SH-SY5Y (cell line): Measurements from ENCODE around the gene STK4.

Source experiments
- GATA2 ChIP-seq: IDR thresholded peaks from 2 replicates; pipeline ENCODE4 v1.6.1; 2011; ENCODE audit warnings: mild to moderate bottlenecking, low read depth, low read length
- GATA3 ChIP-seq: IDR thresholded peaks from 2 replicates; pipeline ENCODE4 v1.6.1; 2011; ENCODE audit warnings: low read depth, mild to moderate bottlenecking, low read length, moderate library complexity

The STK4 gene

GRCh38 chr20:44942264-44942973 lies 23.9 kb upstream of the STK4 start:
- TF ChIP-seq GATA3 (no peak), GATA2 (no peak)

- no peak for TF ChIP-seq GATA2
- no peak for TF ChIP-seq GATA3
These were observed 22.5 kb upstream of the STK4 start for GRCh38 chr20:44943828-44944227.

GRCh38 chr20:44945261-44945660 lies 21.1 kb upstream of the STK4 start:
- TF ChIP-seq GATA2: no peak
- TF ChIP-seq GATA3: no peak

- TF ChIP-seq GATA3 (no peak), GATA2 (no peak)
These were observed 19.9 kb upstream of the STK4 start for GRCh38 chr20:44946271-44946852.

DNA sequence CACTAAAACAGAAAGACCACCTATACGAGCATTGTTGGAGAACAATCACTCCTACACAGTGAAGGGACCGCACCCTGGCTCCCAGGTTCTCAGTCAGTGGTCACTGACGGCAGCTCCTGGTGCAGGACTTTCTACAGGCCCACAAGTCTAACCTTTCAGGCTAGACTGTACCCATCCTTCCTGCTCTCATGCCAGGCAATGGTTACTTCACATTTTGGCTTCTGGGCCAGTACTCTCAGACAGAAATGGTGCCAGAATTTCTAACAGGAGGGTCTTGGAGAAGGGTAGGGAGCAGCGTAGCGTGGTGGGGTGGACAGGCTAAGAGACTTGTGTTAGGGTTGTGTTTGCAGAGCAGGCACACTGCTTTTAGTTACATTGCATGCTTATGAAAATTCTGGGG lies 18.2 kb upstream of the STK4 start:
- TF ChIP-seq GATA2 (no peak), GATA3 (no peak)

DNA sequence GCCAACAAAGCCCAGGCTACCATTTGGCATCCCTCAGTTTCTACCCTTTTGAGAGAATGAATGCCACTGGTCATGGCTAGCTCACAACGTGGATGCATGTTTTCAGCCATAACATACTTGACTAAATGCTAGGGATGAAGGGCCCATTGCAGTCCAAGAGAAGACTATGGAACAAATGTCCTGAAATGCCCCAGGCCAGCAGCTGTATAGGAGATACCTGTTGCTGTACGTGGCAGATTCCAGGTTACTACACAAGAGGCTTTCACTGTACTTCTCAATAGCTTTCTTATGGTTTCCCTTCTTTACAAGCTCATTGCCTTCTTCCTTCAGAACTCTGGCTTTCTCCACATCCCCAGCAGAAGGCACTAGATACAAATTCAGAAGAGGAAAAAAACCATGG lies 17.8 kb upstream of the STK4 start:
- TF ChIP-seq GATA3 (no peak), GATA2 (no peak)

DNA sequence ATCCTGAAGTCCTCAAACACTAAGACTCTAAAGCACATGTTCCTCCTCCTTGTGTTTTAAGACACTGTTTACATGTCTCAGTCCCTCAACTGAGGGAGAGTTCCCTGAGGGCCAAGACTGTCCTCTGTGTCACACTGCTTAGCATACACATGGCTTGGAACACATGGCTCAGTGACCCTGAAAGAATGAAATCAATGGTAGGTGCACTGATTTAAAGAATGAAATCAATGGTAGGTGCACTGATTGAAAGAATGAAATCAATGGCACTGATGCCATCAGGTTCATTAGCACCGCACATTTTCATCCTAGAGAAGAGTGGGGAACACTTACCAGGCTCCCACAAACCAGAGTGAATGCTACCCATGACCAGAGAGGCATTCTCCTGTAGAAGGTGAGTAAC lies 15.9 kb upstream of the STK4 start:
- no peak for TF ChIP-seq GATA2
- TF ChIP-seq GATA3: no peak

GRCh38 chr20:44952731-44953130 lies 13.6 kb upstream of the STK4 start:
- TF ChIP-seq GATA2: no peak

- TF ChIP-seq GATA2 (no peak), GATA3 (no peak)
These were observed 12.1 kb upstream of the STK4 start for GRCh38 chr20:44954211-44954610.

DNA sequence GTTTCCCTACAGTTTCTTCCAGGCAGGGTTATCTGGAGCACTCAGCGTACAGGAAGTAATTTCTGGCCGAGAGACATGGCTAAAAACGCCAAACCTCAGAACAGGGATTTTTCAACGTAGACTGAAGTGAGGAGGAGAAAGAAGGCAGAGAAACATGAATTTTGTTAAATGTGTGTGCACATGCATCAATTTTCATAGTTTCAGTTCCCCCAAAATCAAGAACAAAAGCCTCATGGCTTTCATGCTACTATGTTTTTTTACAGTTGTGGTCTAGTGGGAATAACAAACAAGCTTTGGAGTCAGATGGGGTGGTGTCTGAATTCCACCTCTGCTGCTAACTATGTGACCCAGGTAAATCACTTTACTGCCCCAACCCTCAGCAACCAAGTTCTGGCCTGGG lies 11.0 kb upstream of the STK4 start:
- TF ChIP-seq GATA2: no peak
- no peak for TF ChIP-seq GATA3

DNA sequence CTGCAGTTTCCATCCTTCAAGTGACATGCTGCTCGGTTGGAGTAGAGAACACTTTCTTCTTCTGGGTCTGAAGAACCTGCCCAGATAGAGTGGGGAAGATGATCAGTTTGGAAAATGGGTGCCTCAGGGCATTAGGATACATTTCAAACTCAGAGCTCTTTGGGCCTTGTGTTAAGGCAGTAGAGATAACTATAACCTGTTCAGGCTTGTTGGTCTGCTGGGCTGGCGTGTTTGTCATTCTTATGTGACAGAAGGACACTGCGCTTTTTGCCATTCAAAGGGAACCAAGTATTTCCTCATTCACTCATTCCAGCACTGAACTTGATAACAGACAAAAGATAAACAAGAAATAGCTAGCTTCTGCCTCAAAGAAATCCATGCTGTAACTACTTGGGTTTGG lies 9.9 kb upstream of the STK4 start:
- no peak for TF ChIP-seq GATA3
- TF ChIP-seq GATA2: no peak

DNA sequence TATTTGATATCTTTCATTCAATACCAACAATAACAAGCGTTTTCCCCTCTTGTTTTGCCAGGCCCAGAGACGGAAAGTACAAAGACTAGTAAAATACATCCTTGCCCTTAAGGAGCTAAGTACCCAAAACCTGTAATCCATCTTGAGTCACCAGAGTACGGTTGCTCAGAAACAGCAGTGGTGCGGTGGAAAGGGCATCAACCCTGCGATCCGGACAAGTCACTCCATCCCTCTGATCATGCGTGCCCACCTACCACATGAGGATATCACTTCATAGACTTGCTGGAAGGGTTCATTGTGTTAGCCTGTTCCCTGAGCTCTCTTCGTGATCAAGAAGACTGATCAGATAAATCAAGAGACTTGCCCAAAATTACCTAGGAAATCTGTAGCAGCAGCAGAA lies 8.0 kb upstream of the STK4 start:
- TF ChIP-seq GATA3 (no peak), GATA2 (no peak)

- TF ChIP-seq GATA3 (no peak), GATA2 (no peak)
These were observed 7.2 kb upstream of the STK4 start for GRCh38 chr20:44959082-44959637.

DNA sequence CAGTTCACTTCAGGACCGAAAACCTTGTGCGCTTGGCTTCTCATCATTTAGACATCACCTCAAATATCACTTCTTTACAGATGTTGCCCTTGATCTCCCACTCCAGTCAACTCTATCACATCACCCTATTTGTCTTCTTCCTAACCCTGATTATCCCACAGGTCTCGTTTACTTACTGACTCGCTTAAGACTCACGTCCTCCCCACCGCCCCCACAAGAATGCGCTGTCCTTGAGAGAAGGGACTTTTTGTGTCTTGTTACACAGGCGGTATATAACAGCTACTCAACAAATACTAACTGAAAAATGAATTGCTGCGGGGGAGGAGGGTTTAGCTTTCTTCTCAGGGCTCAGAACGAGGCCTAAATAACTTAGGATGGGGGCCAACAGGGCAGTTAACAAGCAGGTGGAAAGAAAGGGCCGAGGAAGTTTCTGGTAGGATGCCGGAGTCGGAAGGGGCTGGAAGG lies 6.6 kb upstream of the STK4 start:
- TF ChIP-seq GATA3 (no peak), GATA2 (no peak)
